Right cardiac atrium (tissue), 5 donors: ENCODE results near the gene SLC39A7. TPM values are rescaled to one million over a fixed set of nuclear protein-coding genes. Genes with fewer than 3 reads are reported as not detected.
"Not testable (repeated sequence)": the region's sequence is repeated elsewhere in the genome, so short reads cannot be mapped to it uniquely, and the experiment has no call there.

Experiments used
- ATAC-seq, 2 donors: fragments of 200-7000 bp; cut with Tn5 transposase; one replicate each; pipeline versions ENCODE4 v1.8.0 to v1.9.1; 2020; ENCODE audit warnings: moderate library complexity in 2 of 2, mild to moderate bottlenecking in 1 of 2
- DNase-seq, 3 donors: peaks; one replicate each; pipeline ENCODE4 v3.0.0-alpha.2; 2020
- H3K27ac ChIP-seq: one replicate; pipeline ENCODE4 v1.5.1; 2013; ENCODE audit warnings: mild to moderate bottlenecking, low read length, control low read depth, moderate library complexity
- H3K27me3 ChIP-seq: one replicate; pipeline ENCODE4 v1.6.1; 2013; ENCODE audit not compliant: control insufficient read depth, insufficient read depth
- H3K4me1 ChIP-seq: one replicate; pipeline ENCODE4 v1.6.1; 2013; ENCODE audit warnings: low read length; ENCODE audit not compliant: control insufficient read depth, insufficient read depth
- H3K4me3 ChIP-seq: one replicate; pipeline ENCODE4 v1.5.1; 2013; ENCODE audit warnings: low read length, control low read depth
- H3K9me3 ChIP-seq: one replicate; pipeline ENCODE4 v1.6.1; 2013; ENCODE audit warnings: low read length; ENCODE audit not compliant: control insufficient read depth
- WGBS: extraction: QIAGEN DNeasy Blood & Tissue Kit; methylation state at CpG from one replicate; pipeline ENCODE4 v1.1.7; 2013; 5-methylcytosine and 5-hydroxymethylcytosine counted together
- intact Hi-C, 4 donors: fragments of 100-400 bp; cut with DNase I; formaldehyde crosslinking; loops; one replicate each; pipeline versions ENCODE4 v1.11.0 to v1.14.0; 2022 to 2023
- polyA plus RNA-seq: library from polyadenylated mRNA; stranded (reverse); fragments of 200-250 nt; gene quantifications from one replicate; pipeline ENCODE4 v1.2.3, GENCODE V29; 2013
- total RNA-seq, 4 donors: library from RNA; stranded (reverse); fragmentation: NEBNext Ultra II Directional; extraction: Animal tissue kit (Norgen Biotek cat#: 25700); gene quantifications; one replicate each; pipeline ENCODE4 v1.2.1, GENCODE V29; 2021
- donor health status: healthy with polysubstance abuse.
- donor health status: DM: no; HTN: yes; CAD: no.
- donor health status: DM: no; HTN: no; CAD: no.
- donor health status: DM: no; HTN: yes; CAD: no; lungs with severe emphysema.
- donor health status: DM: yes; HTN: yes; CAD: no.

SLC39A7 gene
- total and polyA plus RNA-seq, 5 donors: 59.0 to 124 (median 78.6) TPM

GRCh38 chr6:33217246-33217645, 16.6 kb downstream of the SLC39A7 start:
- no peak overlapping the region for H3K4me3 ChIP-seq
- no peak for ATAC-seq

DNA sequence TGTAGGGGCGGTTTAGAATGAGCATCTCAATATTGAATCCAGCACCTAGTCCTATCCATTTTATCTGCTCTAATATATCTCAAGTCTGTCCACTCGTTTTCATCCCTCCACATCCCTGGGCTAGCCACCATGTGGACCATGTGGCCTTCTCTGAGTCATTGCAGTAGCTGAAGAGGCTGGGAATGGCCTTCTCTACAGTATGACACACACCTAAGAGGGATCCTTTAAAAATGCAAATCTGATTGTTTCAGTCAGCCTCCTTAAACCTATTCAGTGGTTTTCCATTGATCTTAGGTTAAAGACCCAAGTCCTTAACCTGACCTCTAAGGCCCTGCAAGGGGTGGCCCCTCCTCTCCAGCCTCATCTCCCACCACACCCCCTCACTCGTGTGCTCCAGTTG, 17.0 kb downstream of the SLC39A7 start:
- ATAC-seq (no peak), DNase-seq (no peak)
- intact Hi-C loops: no loop called here
- Histone ChIP-seq H3K4me3 (no peak overlapping the region), H3K27ac (no peak overlapping the region), H3K4me1 (no peaks in the 10 kb centered on the region), H3K9me3 (no peaks in the 10 kb centered on the region), H3K27me3 (no peaks in the 10 kb centered on the region)
- WGBS: 54% methylated on average over 3 of the region's 3 CpGs

More at GRCh38 chr6:33217246-33217645, 16.6 kb downstream of the SLC39A7 start:
- Histone ChIP-seq H3K9me3 (no peaks in the 10 kb centered on the region), H3K27ac (no peak overlapping the region), H3K27me3 (no peaks in the 10 kb centered on the region), H3K4me1 (no peaks in the 10 kb centered on the region)
- WGBS: 84% methylated on average over 6 of the region's 6 CpGs
- intact Hi-C loops: no loop called here
- DNase-seq: no peak

- 45% methylated on average over 14 of the region's 14 CpGs for WGBS
- DNase-seq, ATAC-seq, H3K9me3 ChIP-seq, H3K27ac ChIP-seq, H3K27me3 ChIP-seq, H3K4me1 ChIP-seq, intact Hi-C loops, H3K4me3 ChIP-seq: not testable (repeated sequence)
Measured at GRCh38 chr6:33226503-33227120, 25.9 kb downstream of the SLC39A7 start.

DNA sequence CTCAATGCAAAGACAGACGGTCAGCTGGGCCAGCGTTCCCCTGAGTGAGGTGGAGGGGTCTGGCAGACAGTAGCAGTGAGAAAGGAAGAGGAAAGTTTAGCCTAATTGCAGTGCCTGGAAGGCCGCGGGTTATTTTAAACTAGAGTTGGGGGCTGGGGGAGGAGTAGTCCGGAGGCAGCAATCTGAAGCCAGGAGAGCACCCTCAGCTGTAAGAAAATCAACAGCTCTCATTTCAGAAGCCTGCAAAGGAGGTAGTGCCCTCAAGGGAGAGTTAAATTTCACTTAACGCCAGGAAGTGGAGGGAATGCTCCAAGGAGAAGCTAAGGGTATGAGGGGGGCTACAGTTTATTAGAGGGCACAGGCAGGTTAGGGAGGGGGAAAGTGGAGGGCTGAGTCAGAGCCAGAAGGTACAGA, 34.6 kb downstream of the SLC39A7 start:
- 16% methylated on average over 6 of the region's 6 CpGs for WGBS
- Histone ChIP-seq H3K27ac (no peak overlapping the region), H3K27me3 (no peaks in the 10 kb centered on the region), H3K4me3 (no peak overlapping the region), H3K4me1 (peaks cover 1% of the 10 kb centered on the region), H3K9me3 (no peaks in the 10 kb centered on the region)
- DNase-seq (no peak), ATAC-seq (no peak)
- intact Hi-C loops: no loop called here

DNA sequence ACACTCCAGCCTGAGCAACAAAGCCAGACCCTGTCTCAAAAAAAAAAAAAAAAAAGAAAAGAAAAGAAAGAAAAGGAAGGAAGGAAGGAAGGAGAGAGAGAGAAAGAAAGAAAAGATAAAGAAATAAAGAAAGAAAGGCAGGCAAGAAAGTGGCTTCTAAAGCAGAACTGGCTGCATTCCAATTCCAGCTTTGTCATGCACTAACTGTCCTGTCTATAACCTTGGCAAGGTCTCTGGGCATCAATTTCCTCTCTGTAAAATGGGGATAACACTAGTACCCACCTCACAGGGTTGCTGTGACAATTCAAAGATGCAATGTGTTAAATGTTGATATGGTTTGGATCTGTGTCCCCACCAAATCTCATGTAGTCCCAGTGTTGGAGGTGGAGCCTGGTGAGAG, 35.7 kb downstream of the SLC39A7 start:
- Histone ChIP-seq H3K9me3 (no peaks in the 10 kb centered on the region), H3K4me1 (peaks cover 1% of the 10 kb centered on the region), H3K4me3 (no peak overlapping the region), H3K27me3 (no peaks in the 10 kb centered on the region), H3K27ac (no peak overlapping the region)
- intact Hi-C loops: no loop called here
- DNase-seq (no peak), ATAC-seq (no peak)

DNA sequence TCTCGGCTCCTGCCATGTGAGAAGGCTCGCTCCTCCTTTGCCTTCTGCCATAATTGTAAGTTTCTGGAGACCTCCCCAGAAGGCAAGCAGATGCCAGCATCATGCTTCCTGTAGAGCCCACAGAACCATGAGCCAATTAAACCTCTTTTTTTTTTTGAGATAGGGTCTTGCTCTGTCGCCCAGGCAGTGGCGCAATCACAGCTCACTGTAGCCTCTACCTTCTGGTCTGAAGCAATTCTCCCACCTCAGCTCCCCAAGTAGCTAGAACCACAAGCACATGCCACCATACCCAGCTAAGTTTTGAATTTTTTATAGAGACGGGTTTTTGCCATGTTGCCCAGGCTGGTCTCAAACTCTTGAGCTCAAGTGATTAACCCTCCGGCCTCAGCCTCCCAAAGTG, 36.2 kb downstream of the SLC39A7 start:
- H3K4me3 ChIP-seq: no peak overlapping the region
- intact Hi-C loops: no loop called here
- H3K27me3 ChIP-seq: no peaks in the 10 kb centered on the region
- H3K4me1 ChIP-seq: peaks cover 1% of the 10 kb centered on the region
- no peaks in the 10 kb centered on the region for H3K9me3 ChIP-seq
- ATAC-seq: no peak
- H3K27ac ChIP-seq: no peak overlapping the region
- DNase-seq: no peak
- WGBS: 87% methylated on average over 6 of the region's 6 CpGs

- H3K9me3 ChIP-seq: no peaks in the 10 kb centered on the region
Measured at GRCh38 chr6:33237741-33238140, 37.1 kb downstream of the SLC39A7 start.

DNA sequence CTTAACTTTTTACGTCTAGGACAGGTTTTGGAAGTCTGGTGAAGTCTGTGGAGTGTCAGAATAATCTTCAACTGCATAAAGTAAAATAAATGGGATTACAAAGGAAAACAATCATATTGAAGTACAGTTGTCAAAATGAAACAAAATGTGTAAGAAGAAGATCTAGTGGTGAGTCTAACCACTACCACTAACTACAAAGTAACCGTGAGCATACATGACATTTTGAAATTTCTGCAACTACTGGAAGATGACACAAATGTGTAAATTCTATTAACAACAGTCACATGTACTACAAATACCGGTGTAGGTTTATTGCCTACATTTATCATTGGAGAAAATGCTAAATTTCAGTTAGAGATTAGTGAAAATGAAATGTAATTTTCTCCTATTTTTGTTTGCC, 41.3 kb downstream of the SLC39A7 start:
- H3K27ac ChIP-seq: no peak overlapping the region
- no peak for DNase-seq
- H3K9me3 ChIP-seq: no peaks in the 10 kb centered on the region
- intact Hi-C loops: loop anchor here in 3 of 4 donors (5.0 to 10.0 kb wide), 3 partner anchors 67 to 117 kb away; no protein-coding TSS in a partner anchor
- no peaks in the 10 kb centered on the region for H3K4me1 ChIP-seq
- ATAC-seq: no peak
- H3K4me3 ChIP-seq: no peak overlapping the region
- no peaks in the 10 kb centered on the region for H3K27me3 ChIP-seq
- 59% methylated on average over 3 of the region's 3 CpGs for WGBS

More at GRCh38 chr6:33237741-33238140, 37.1 kb downstream of the SLC39A7 start:
- no peak for DNase-seq
- intact Hi-C loops: no loop called here
- Histone ChIP-seq H3K4me1 (peaks cover 1% of the 10 kb centered on the region), H3K27me3 (no peaks in the 10 kb centered on the region), H3K4me3 (no peak overlapping the region), H3K27ac (no peak overlapping the region)
- no peak for ATAC-seq
- WGBS: 58% methylated on average over 2 of the region's 2 CpGs

DNA sequence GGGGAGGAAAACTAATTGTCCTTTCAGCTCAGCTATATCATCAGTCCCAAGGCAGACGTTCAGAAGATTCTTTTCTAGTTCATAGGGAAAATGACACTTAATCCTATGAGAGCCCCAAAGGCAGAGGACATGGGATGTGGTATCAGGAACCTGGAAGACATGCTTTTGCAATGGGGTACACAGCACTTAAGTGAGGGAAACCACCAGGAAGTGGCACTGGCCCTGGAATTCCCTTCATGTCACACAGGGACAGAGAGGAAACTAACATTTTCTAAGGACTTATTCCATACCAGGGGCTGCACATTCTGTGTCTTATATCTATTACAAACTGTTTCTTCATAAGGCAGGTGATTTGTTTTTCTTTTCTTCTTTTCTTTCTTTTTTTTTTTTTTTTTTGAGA, 42.8 kb downstream of the SLC39A7 start:
- ATAC-seq: no peak
- 30% methylated on average over 1 of the region's 1 CpG for WGBS
- H3K27me3 ChIP-seq: no peaks in the 10 kb centered on the region
- H3K4me3 ChIP-seq: no peak overlapping the region
- no peak overlapping the region for H3K27ac ChIP-seq
- H3K4me1 ChIP-seq: no peaks in the 10 kb centered on the region
- intact Hi-C loops: loop anchor here in 3 of 4 donors (5.0 to 10.0 kb wide), 3 partner anchors 69 to 119 kb away; no protein-coding TSS in a partner anchor
- H3K9me3 ChIP-seq: no peaks in the 10 kb centered on the region
- DNase-seq: no peak

GRCh38 chr6:33247977-33248642, 47.4 kb downstream of the SLC39A7 start:
- H3K4me3 ChIP-seq: peak overlapping the region; percentile 47
- ATAC-seq: peak; percentile 61 to 76
- no peaks in the 10 kb centered on the region for H3K27me3 ChIP-seq
- H3K27ac ChIP-seq: peak overlapping the region; percentile 94
- intact Hi-C loops: loop anchor here (1.0 to 10.0 kb wide), 6 partner anchors 73 to 231 kb away; no protein-coding TSS in a partner anchor
- H3K4me1 ChIP-seq: peaks cover 4% of the 10 kb centered on the region
- peak; percentile 85 to 96 (median 94) for DNase-seq
- 2% methylated on average over 28 of the region's 28 CpGs for WGBS
- no peaks in the 10 kb centered on the region for H3K9me3 ChIP-seq

DNA sequence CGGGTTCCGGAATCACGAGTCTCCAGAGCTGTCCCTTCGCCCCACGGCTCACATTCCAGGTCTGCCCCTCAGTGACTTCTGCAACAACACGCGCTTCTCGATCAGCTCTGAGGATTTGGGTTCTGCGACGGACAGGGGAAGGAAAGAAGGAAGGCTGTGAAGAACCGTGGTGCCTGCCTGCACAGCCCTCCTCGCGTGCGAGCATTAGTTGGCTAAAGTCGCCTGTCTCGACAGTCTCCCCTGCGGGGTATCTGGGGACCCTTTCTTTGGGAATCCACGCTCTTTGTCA, 47.9 kb downstream of the SLC39A7 start:
- peak; percentile 4 to 13 for ATAC-seq
- peak overlapping the region; percentile 47 for H3K4me3 ChIP-seq
- H3K27ac ChIP-seq: peak overlapping the region; percentile 94
- intact Hi-C loops: loop anchor here (1.0 to 10.0 kb wide), 6 partner anchors 74 to 231 kb away; no protein-coding TSS in a partner anchor
- peaks cover 4% of the 10 kb centered on the region for H3K4me1 ChIP-seq
- H3K27me3 ChIP-seq: no peaks in the 10 kb centered on the region
- no peak for DNase-seq
- H3K9me3 ChIP-seq: no peaks in the 10 kb centered on the region
- under 1% methylated on average over 18 of the region's 18 CpGs for WGBS
